Ovary (tissue), 9 donors: Measurements from ENCODE around the gene NAV2. TPM values are rescaled to one million over a fixed set of nuclear protein-coding genes. Genes with fewer than 3 reads are reported as not detected.
"Not testable (repeated sequence)": the region's sequence is repeated elsewhere in the genome, so short reads cannot be mapped to it uniquely, and the experiment has no call there.

Experiments
- DNase-seq, 5 donors: peaks; one replicate each; pipeline ENCODE4 v3.0.0-alpha.2; 2019 to 2020
- H3K27ac ChIP-seq, 2 donors: fragments of 200-600 bp; one replicate each; pipeline versions ENCODE4 v1.5.1 to v1.8.0; 2019 to 2022
- H3K27me3 ChIP-seq: fragments of 200-600 bp; one replicate; pipeline ENCODE4 v1.8.0; 2022
- H3K36me3 ChIP-seq: fragments of 200-600 bp; sonication (generic); one replicate; pipeline ENCODE4 v1.5.1; 2019
- H3K4me1 ChIP-seq: one replicate; pipeline ENCODE4 v1.8.1; 2013; ENCODE audit warnings: mild to moderate bottlenecking, moderate library complexity; ENCODE audit not compliant: insufficient read depth
- H3K4me3 ChIP-seq: fragments of 200-600 bp; sonication (generic); one replicate; pipeline ENCODE4 v1.5.1; 2017
- H3K9me3 ChIP-seq, 2 donors: fragments of 200-600 bp in 1 of 2; sonication (generic) in 1 of 2; one replicate each; pipeline versions ENCODE4 v1.5.1 to v1.8.1; 2013 to 2019; ENCODE audit warnings: mild to moderate bottlenecking in 1 of 2, moderate library complexity in 1 of 2
- CTCF ChIP-seq, 3 donors: fragments of 450-650 bp in 2 of 3; fragments of 200-600 bp in 1 of 3; IDR thresholded peaks; one replicate each; pipeline versions ENCODE4 v1.5.1 to v1.8.0; 2016 to 2022; ENCODE audit warnings: antibody characterized with exemption in 3 of 3, mild to moderate bottlenecking in 1 of 3
- EP300 ChIP-seq: sonication (generic); formaldehyde crosslinking; IDR thresholded peaks from one replicate; pipeline ENCODE4 v1.6.1; 2017; ENCODE audit warnings: antibody characterized with exemption
- POLR2A ChIP-seq: fragments of 450-650 bp; IDR thresholded peaks from one replicate; pipeline ENCODE4 v1.6.1; 2017; ENCODE audit warnings: antibody characterized with exemption, mild to moderate bottlenecking, moderate library complexity
- WGBS, 3 donors: extraction: QIAGEN DNeasy Blood & Tissue Kit in 1 of 3; methylation state at CpG; one replicate each; pipeline versions ENCODE4 v1.1.5 to v1.1.7; 2013 to 2017; 5-methylcytosine and 5-hydroxymethylcytosine counted together
- intact Hi-C, 4 donors: fragments of 100-400 bp; cut with DNase I; formaldehyde crosslinking; loops; one replicate each; pipeline versions ENCODE4 v1.11.0 to v1.15.1; 2022 to 2023
- polyA plus RNA-seq, 2 donors: library from polyadenylated mRNA; stranded (reverse); fragments of 200-250 nt in 1 of 2; fragments of 350-450 nt in 1 of 2; fragmentation: Illumina TruSeq in 1 of 2; extraction: RNeasy Lipid Tissue Mini Kit (QIAGEN cat#74804) in 1 of 2; gene quantifications; one replicate each; pipeline ENCODE4 v1.2.3, GENCODE V29; 2013 to 2014
- total RNA-seq, 7 donors: library from RNA; depleted of rRNA in 2 of 7; stranded (reverse); fragments of >200 nt in 2 of 7; fragmentation: NEBNext Ultra II Directional in 3 of 7; extraction: Animal tissue kit (Norgen Biotek cat#: 25700) in 3 of 7; gene quantifications; one replicate each; pipeline versions ENCODE4 v1.1.0 to v1.2.4, GENCODE V29; 2016 to 2023
- donor health status: DM: no; HTN: no; CAD: no; lungs with moderate emphysema.
- donor health status: DM: no; HTN: no; CAD: no.
- donor health status: Bipolar disorder and iron deficiency.
- donor health status: DM: yes; HTN: yes; CAD: no.
- donor health status: DM: no; HTN: no; CAD: no.
- donor health status: DM: yes; HTN: yes; CAD: no.

NAV2 gene
- total and polyA plus RNA-seq, 9 donors, result 2.9 to 14.1 (median 7.8) TPM

DNA sequence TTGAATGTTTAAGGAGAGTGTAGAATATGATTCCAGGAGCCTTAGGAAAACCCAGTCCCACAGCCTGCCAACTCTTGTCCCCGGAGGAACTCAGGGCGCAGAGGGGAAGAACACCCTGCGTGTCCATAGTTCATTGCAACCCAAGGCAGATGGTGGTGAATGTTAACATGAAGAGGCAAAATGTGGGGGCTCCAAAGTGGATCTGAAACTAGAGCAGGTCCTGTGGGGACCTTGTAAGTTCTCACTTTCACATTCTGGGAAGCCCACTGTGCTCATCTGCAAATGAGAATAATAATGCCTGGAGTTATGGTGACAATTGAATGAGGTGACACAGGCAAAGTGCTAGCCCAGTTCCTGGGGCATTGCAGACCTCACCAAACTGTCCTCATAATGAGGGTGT lies 246.6 kb downstream of the NAV2 start:
- Histone ChIP-seq H3K27me3 (no peaks in the 10 kb centered on the region), H3K27ac (no peak overlapping the region), H3K36me3 (no peaks in the 10 kb centered on the region), H3K9me3 (no peaks in the 10 kb centered on the region), H3K4me3 (no peak overlapping the region), H3K4me1 (no peaks in the 10 kb centered on the region)
- DNase-seq, result no peak
- TF ChIP-seq EP300 (no peak), CTCF (IDR thresholded peaks at IDR 0.05) (no peak), POLR2A (no peak)
- intact Hi-C loops, result loop anchor here in 1 of 4 donors (10.0 kb wide), 1 partner anchor 54 kb away; no protein-coding TSS in a partner anchor
- WGBS, 3 donors, result 96 to 100% (median 97%) methylated on average over 3 of the region's 3 CpGs

- Histone ChIP-seq H3K9me3 (no peaks in the 10 kb centered on the region), H3K4me1 (no peaks in the 10 kb centered on the region), H3K36me3 (no peaks in the 10 kb centered on the region), H3K27me3 (no peaks in the 10 kb centered on the region), H3K4me3 (no peak overlapping the region), H3K27ac (no peak overlapping the region)
- WGBS, 3 donors, result 69 to 86% (median 77%) methylated on average over 10 of the region's 10 CpGs
- TF ChIP-seq CTCF (IDR thresholded peaks at IDR 0.05), result no peak
- no peak for TF ChIP-seq EP300
- TF ChIP-seq POLR2A, result no peak
- intact Hi-C loops, result loop anchor here in 1 of 4 donors (10.0 kb wide), 1 partner anchor 55 kb away; no protein-coding TSS in a partner anchor
- DNase-seq, result no peak
Observed at GRCh38 chr11:19959648-19960059, 247.0 kb downstream of the NAV2 start.

- H3K27me3 ChIP-seq, H3K4me1 ChIP-seq, H3K27ac ChIP-seq, intact Hi-C loops, DNase-seq, H3K4me3 ChIP-seq, H3K36me3 ChIP-seq, H3K9me3 ChIP-seq: not testable (repeated sequence)
- WGBS, 3 donors, result 97 to 99% (median 99%) methylated on average over 3 of the region's 3 CpGs
Observed at GRCh38 chr11:19960410-19960809, 247.8 kb downstream of the NAV2 start.

- no peak overlapping the region for H3K27ac ChIP-seq
- 38 to 58% (median 56%) methylated on average over 4 of the region's 4 CpGs for WGBS, 3 donors
Observed at GRCh38 chr11:19961225-19961624, 248.6 kb downstream of the NAV2 start.

More at GRCh38 chr11:19961225-19961624, 248.6 kb downstream of the NAV2 start:
- no peak for TF ChIP-seq EP300
- no peak for TF ChIP-seq CTCF (IDR thresholded peaks at IDR 0.05)
- TF ChIP-seq POLR2A, result no peak
- H3K27me3 ChIP-seq, result no peaks in the 10 kb centered on the region
- H3K4me3 ChIP-seq, result no peak overlapping the region
- DNase-seq, result no peak
- no peaks in the 10 kb centered on the region for H3K4me1 ChIP-seq
- no peaks in the 10 kb centered on the region for H3K9me3 ChIP-seq
- H3K36me3 ChIP-seq, result no peaks in the 10 kb centered on the region
- intact Hi-C loops, result no loop called here
